Adipocyte (in vitro differentiated cells): ENCODE results near the gene CYP1A1.

Source experiments
- DNase-seq: peaks from one replicate; pipeline ENCODE4 v3.0.0-alpha.2; 2015; ENCODE audit warnings: low read depth
- H3K27me3 ChIP-seq: replicated peaks from 2 replicates; pipeline ENCODE4 v1.7.0; 2013; ENCODE audit warnings: mild to moderate bottlenecking, low read length, moderate library complexity; ENCODE audit not compliant: control insufficient read depth, insufficient read depth
- H3K36me3 ChIP-seq: 2 replicates; pipeline ENCODE4 v1.7.0; 2013; ENCODE audit warnings: low read length, mild to moderate bottlenecking, moderate library complexity; ENCODE audit not compliant: control insufficient read depth, insufficient read depth, severe bottlenecking
- H3K4me1 ChIP-seq: 2 replicates; pipeline ENCODE4 v1.7.0; 2013; ENCODE audit warnings: mild to moderate bottlenecking, low read length, moderate library complexity; ENCODE audit not compliant: control insufficient read depth, insufficient read depth
- H3K4me3 ChIP-seq: 2 replicates; pipeline ENCODE4 v1.7.0; 2013; ENCODE audit warnings: mild to moderate bottlenecking, low read length, moderate library complexity
- H3K9ac ChIP-seq: 2 replicates; pipeline ENCODE4 v1.7.0; 2013; ENCODE audit warnings: mild to moderate bottlenecking, low read length, moderate library complexity
- H3K9me3 ChIP-seq: 2 replicates; pipeline ENCODE4 v1.7.0; 2013; ENCODE audit warnings: mild to moderate bottlenecking, low read length, moderate library complexity; ENCODE audit not compliant: control insufficient read depth

CYP1A1 gene

DNA sequence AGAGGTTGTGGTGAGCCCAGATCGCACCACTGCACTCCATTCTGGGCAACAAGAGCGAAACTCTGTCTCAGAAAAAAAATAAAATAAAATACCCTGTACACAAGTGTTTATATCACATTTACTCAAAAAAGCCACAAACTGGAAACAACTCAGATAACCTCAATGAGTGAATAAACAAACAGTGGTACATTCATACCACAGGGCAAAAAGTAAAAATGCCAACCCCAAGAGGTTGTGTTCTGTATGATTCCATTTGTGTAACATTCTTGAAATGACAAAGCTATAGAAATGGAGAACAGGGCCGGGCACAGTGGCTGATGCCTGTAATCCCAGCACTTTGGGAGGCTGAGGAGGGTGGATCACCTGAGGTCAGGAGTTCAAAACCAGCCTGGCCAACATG is 42.4 kb downstream of the CYP1A1 start:
- DNase-seq: no peak
- Histone ChIP-seq H3K36me3 (peaks cover 19% of the 10 kb centered on the region), H3K27me3 (no peaks in the 10 kb centered on the region), H3K4me1 (peaks cover 4% of the 10 kb centered on the region), H3K9ac (no peak overlapping the region), H3K9me3 (peaks cover 4% of the 10 kb centered on the region), H3K4me3 (no peak overlapping the region)

- Histone ChIP-seq H3K4me3 (no peak overlapping the region), H3K9me3 (peaks cover 4% of the 10 kb centered on the region), H3K27me3 (no peaks in the 10 kb centered on the region), H3K9ac (no peak overlapping the region), H3K36me3 (peaks cover 10% of the 10 kb centered on the region), H3K4me1 (peaks cover 4% of the 10 kb centered on the region)
- peak; percentile 19 for DNase-seq
Measured at GRCh38 chr15:74680456-74680855, 44.9 kb downstream of the CYP1A1 start.

- H3K4me3 ChIP-seq: no peak overlapping the region
- H3K9ac ChIP-seq: no peak overlapping the region
- peaks cover 4% of the 10 kb centered on the region for H3K4me1 ChIP-seq
- no peaks in the 10 kb centered on the region for H3K9me3 ChIP-seq
- peaks cover 19% of the 10 kb centered on the region for H3K36me3 ChIP-seq
- H3K27me3 ChIP-seq: no peaks in the 10 kb centered on the region
- DNase-seq: no peak
Measured at GRCh38 chr15:74676801-74677200, 48.5 kb downstream of the CYP1A1 start.

GRCh38 chr15:74674161-74674560 is 51.2 kb downstream of the CYP1A1 start:
- Histone ChIP-seq H3K4me3 (no peak overlapping the region), H3K9ac (no peak overlapping the region), H3K9me3 (no peaks in the 10 kb centered on the region), H3K36me3 (peaks cover 38% of the 10 kb centered on the region), H3K27me3 (no peaks in the 10 kb centered on the region), H3K4me1 (no peaks in the 10 kb centered on the region)
- DNase-seq: no peak

- H3K36me3 ChIP-seq: peaks cover 41% of the 10 kb centered on the region
- no peak for DNase-seq
Measured at GRCh38 chr15:74669627-74670026, 55.7 kb downstream of the CYP1A1 start.

More at GRCh38 chr15:74669627-74670026, 55.7 kb downstream of the CYP1A1 start:
- H3K4me1 ChIP-seq: peaks cover 10% of the 10 kb centered on the region
- H3K27me3 ChIP-seq: no peaks in the 10 kb centered on the region
- no peak overlapping the region for H3K9ac ChIP-seq
- H3K4me3 ChIP-seq: no peak overlapping the region
- H3K9me3 ChIP-seq: no peaks in the 10 kb centered on the region
